GM19328 (cell line): ENCODE measurements around the gene ATP5PB.

Experiments used
- ATAC-seq: cut with Tn5 transposase; IDR thresholded peaks from one replicate; pipeline ENCODE4 v1.9.1; 2021; ENCODE audit warnings: mild to moderate bottlenecking, moderate library complexity; ENCODE audit not compliant: unreplicated experiment

ATP5PB gene

GRCh38 chr1:111505641-111506119 is 56.4 kb downstream of the ATP5PB start:
- peak; percentile 52 for ATAC-seq

GRCh38 chr1:111506561-111506960 is 57.3 kb downstream of the ATP5PB start:
- no peak for ATAC-seq

- peak; percentile 39 for ATAC-seq
Measured at GRCh38 chr1:111507411-111508201, 58.3 kb downstream of the ATP5PB start.

GRCh38 chr1:111509997-111510375 is 60.7 kb downstream of the ATP5PB start:
- ATAC-seq = no peak

GRCh38 chr1:111511370-111511769 is 62.1 kb downstream of the ATP5PB start:
- ATAC-seq = no peak
